Keratinocyte (primary cell): Measurements from ENCODE around the gene MAP3K5. TPM values are rescaled to one million over a fixed set of nuclear protein-coding genes. Genes with fewer than 3 reads are reported as not detected.

Experiments
- DNase-seq: peaks from one replicate; pipeline ENCODE4 v3.0.0-alpha.2; 2011; ENCODE audit warnings: low read depth, missing footprints, low spot score
- FAIRE-seq: peaks from 2 replicates; lab custom pipeline; 2011; peaks lifted over from hg19 to GRCh38; lab: Jason Lieb, UNC
- H2AFZ ChIP-seq: 2 replicates; pipeline ENCODE4 v1.6.0; 2012; ENCODE audit warnings: low read length, control low read depth, inconsistent platforms; ENCODE audit not compliant: control insufficient read depth
- H3K27ac ChIP-seq: 2 replicates; pipeline ENCODE4 v1.5.1; 2011; ENCODE audit warnings: low read length; ENCODE audit not compliant: control insufficient read depth, insufficient read depth
- H3K27me3 ChIP-seq: 3 replicates; pipeline ENCODE4 v1.6.0; 2011; ENCODE audit warnings: low read length; ENCODE audit not compliant: control insufficient read depth, insufficient read depth; ENCODE audit errors: extremely low read depth
- H3K36me3 ChIP-seq, 2 experiments: 2 replicates in 1 of 2; 3 replicates in 1 of 2; pipeline ENCODE4 v1.5.1; 2011; ENCODE audit warnings: low read length in 2 of 2, mild to moderate bottlenecking in 1 of 2; ENCODE audit not compliant: control insufficient read depth in 2 of 2, insufficient read depth in 2 of 2; ENCODE audit errors: extremely low read depth in 1 of 2
- H3K4me1 ChIP-seq: 3 replicates; pipeline ENCODE4 v1.5.1; 2011; ENCODE audit warnings: low read length; ENCODE audit not compliant: control insufficient read depth, insufficient read depth; ENCODE audit errors: extremely low read depth
- H3K4me2 ChIP-seq: 3 replicates; pipeline ENCODE4 v1.6.0; 2011; ENCODE audit warnings: low read depth, low read length; ENCODE audit not compliant: control insufficient read depth, insufficient read depth; ENCODE audit errors: extremely low read depth
- H3K4me3 ChIP-seq, 3 experiments: fragments of 200-600 bp in 1 of 3; sonication (generic) in 1 of 3; 2 replicates in 2 of 3; 3 replicates in 1 of 3; pipeline ENCODE4 v1.5.1; 2011 to 2016; ENCODE audit warnings: low read length in 3 of 3, mild to moderate bottlenecking in 3 of 3, control low read depth in 2 of 3, inconsistent platforms in 1 of 3, low read depth in 1 of 3, mixed read lengths in 1 of 3, mixed run types in 1 of 3, moderate library complexity in 1 of 3; ENCODE audit not compliant: control insufficient read depth in 2 of 3, insufficient read depth in 2 of 3; ENCODE audit errors: extremely low read depth in 1 of 3
- H3K79me2 ChIP-seq: 2 replicates; pipeline ENCODE4 v1.6.0; 2012; ENCODE audit warnings: low read length; ENCODE audit not compliant: control insufficient read depth, insufficient read depth
- H3K9ac ChIP-seq: 3 replicates; pipeline ENCODE4 v1.6.0; 2011; ENCODE audit warnings: low read length; ENCODE audit not compliant: control insufficient read depth, insufficient read depth; ENCODE audit errors: extremely low read depth
- H3K9me1 ChIP-seq: 3 replicates; pipeline ENCODE4 v1.6.0; 2011; ENCODE audit warnings: low read length; ENCODE audit not compliant: control insufficient read depth, insufficient read depth; ENCODE audit errors: extremely low read depth
- H3K9me3 ChIP-seq: 2 replicates; pipeline ENCODE4 v1.5.1; 2012; ENCODE audit warnings: low read depth, low read length; ENCODE audit not compliant: control insufficient read depth
- H4K20me1 ChIP-seq: 3 replicates; pipeline ENCODE4 v1.6.0; 2011; ENCODE audit warnings: low read length; ENCODE audit not compliant: control insufficient read depth, insufficient read depth; ENCODE audit errors: extremely low read depth
- EZH2 ChIP-seq: IDR thresholded peaks from one replicate; pipeline ENCODE4 v1.6.1; 2012; ENCODE audit warnings: inconsistent platforms, mild to moderate bottlenecking, low read length, moderate library complexity
- dilution Hi-C: fragments of 300-500 bp; cut with MboI; formaldehyde crosslinking; loops from one replicate; pipeline ENCODE4 v1.7.0; 2020; ENCODE audit warnings: low sequenced_read_pairs; ENCODE audit not compliant: extremely low pct_ligation_motif_present
- polyA minus RNA-seq, 3 experiments: library from RNA; depleted of rRNA, polyadenylated mRNA; stranded (reverse); fragments of >200 nt; gene quantifications; 1 replicate in 1 of 3; 2 replicates in 1 of 3; 3 replicates in 1 of 3; pipeline ENCODE4 v1.2.3, GENCODE V29; 2011
- polyA plus RNA-seq, 5 experiments: library from polyadenylated mRNA; depleted of rRNA in 3 of 5; stranded (reverse) in 3 of 5; stranded (forward) in 1 of 5; unstranded in 1 of 5; fragments of >200 nt; gene quantifications; 1 replicate in 1 of 5; 2 replicates in 3 of 5; 3 replicates in 1 of 5; pipeline versions ENCODE4 v1.2.1 to v1.2.3, GENCODE V29; 2011 to 2012; ENCODE audit warnings: missing spikeins in 2 of 5, low read depth in 1 of 5, low replicate concordance in 1 of 5
- TF ChIP-seq, protein P1 (sequence below), 3 experiments: IDR thresholded peaks in 1 of 3; conservative IDR thresholded peaks in 1 of 3; optimal IDR thresholded peaks in 1 of 3; 2 replicates in 2 of 3; 3 replicates in 1 of 3; pipeline versions ENCODE3 to v1.5.1; 2011; ENCODE audit warnings: low read length in 3 of 3, mild to moderate bottlenecking in 3 of 3, moderate library complexity in 2 of 3, control low read depth in 1 of 3, inconsistent platforms in 1 of 3; ENCODE audit not compliant: insufficient read depth in 2 of 3; ENCODE audit errors: extremely low read depth in 1 of 3

MAP3K5 gene, protein sequence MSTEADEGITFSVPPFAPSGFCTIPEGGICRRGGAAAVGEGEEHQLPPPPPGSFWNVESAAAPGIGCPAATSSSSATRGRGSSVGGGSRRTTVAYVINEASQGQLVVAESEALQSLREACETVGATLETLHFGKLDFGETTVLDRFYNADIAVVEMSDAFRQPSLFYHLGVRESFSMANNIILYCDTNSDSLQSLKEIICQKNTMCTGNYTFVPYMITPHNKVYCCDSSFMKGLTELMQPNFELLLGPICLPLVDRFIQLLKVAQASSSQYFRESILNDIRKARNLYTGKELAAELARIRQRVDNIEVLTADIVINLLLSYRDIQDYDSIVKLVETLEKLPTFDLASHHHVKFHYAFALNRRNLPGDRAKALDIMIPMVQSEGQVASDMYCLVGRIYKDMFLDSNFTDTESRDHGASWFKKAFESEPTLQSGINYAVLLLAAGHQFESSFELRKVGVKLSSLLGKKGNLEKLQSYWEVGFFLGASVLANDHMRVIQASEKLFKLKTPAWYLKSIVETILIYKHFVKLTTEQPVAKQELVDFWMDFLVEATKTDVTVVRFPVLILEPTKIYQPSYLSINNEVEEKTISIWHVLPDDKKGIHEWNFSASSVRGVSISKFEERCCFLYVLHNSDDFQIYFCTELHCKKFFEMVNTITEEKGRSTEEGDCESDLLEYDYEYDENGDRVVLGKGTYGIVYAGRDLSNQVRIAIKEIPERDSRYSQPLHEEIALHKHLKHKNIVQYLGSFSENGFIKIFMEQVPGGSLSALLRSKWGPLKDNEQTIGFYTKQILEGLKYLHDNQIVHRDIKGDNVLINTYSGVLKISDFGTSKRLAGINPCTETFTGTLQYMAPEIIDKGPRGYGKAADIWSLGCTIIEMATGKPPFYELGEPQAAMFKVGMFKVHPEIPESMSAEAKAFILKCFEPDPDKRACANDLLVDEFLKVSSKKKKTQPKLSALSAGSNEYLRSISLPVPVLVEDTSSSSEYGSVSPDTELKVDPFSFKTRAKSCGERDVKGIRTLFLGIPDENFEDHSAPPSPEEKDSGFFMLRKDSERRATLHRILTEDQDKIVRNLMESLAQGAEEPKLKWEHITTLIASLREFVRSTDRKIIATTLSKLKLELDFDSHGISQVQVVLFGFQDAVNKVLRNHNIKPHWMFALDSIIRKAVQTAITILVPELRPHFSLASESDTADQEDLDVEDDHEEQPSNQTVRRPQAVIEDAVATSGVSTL (N-terminal part only)
- polyA plus RNA-seq (2.5 to 3.4 TPM (median 2.5 TPM) in 3 replicates), polyA minus RNA-seq (1.2 to 5.5 TPM (median 2.8 TPM) in 3 replicates)
- polyA plus RNA-seq (2011; ENCODE audit: low read depth), result 2.5 TPM
- 1.5 and 2.4 TPM in 2 replicates for polyA plus RNA-seq (2011; cell fraction: cytosol; rRNA removed)
- 3.5 TPM in 2 replicates for polyA plus RNA-seq (2011; cell fraction: nucleus; rRNA removed)
- polyA plus RNA-seq (2012; ENCODE audit: low replicate concordance), result 2.4 and 2.9 TPM in 2 replicates
- polyA minus RNA-seq (2011; cell fraction: cytosol; rRNA and poly(A)+ RNA removed), result 2.3 TPM
- polyA minus RNA-seq (2011; cell fraction: nucleus; rRNA and poly(A)+ RNA removed), result 3.4 and 5.9 TPM in 2 replicates

DNA sequence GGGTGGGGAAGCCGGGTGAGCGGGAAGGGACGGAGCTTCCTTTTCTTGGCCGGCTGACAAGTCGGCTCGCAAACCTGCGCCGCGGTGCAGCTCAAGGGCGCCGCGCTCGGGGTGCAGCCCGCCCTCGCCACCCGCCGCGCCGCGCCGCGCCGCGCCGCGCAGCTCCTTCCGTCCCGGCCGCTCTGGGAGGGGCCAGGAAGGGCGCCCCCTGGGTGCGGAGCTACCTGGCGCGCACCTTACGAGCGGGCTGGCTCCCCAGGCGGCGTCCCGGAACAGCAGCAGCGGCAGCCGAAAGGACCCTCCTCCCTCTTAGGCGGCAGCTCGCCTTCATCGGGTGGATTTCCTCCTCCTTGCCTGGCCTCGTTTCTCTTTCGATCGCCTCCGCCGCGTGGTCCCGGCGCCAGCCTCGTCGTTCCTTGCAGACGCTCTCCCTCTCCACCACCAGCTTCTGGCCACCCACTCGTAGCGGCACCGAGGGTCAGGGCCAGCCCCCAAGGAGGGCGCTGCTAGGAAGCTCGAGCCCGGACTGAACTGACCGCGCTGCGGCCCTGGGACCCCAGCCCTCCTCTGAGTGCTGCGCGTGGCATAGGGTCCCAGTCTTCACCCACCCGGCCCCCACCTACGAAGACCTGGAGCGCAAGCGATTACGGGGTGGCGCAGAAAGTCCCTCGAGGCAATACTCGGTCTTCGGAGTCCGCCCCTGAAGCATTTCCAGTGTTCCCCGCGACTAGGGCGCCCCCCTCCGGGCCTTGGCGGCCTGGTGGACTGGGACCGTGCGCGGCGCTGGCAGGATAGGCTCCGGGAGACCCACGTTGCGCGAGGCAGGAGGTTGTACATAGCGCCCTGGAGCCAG is at the start of gene MAP3K5:
Gene MAP3K5 (minus strand): TSS at position 68 of the 853 bp plus-strand sequence. CDS start 320 bp downstream, outside the sequence.
- H4K20me1 ChIP-seq, result no peaks in the 10 kb centered on the region
- TF ChIP-seq, protein P1, sequence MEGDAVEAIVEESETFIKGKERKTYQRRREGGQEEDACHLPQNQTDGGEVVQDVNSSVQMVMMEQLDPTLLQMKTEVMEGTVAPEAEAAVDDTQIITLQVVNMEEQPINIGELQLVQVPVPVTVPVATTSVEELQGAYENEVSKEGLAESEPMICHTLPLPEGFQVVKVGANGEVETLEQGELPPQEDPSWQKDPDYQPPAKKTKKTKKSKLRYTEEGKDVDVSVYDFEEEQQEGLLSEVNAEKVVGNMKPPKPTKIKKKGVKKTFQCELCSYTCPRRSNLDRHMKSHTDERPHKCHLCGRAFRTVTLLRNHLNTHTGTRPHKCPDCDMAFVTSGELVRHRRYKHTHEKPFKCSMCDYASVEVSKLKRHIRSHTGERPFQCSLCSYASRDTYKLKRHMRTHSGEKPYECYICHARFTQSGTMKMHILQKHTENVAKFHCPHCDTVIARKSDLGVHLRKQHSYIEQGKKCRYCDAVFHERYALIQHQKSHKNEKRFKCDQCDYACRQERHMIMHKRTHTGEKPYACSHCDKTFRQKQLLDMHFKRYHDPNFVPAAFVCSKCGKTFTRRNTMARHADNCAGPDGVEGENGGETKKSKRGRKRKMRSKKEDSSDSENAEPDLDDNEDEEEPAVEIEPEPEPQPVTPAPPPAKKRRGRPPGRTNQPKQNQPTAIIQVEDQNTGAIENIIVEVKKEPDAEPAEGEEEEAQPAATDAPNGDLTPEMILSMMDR (optimal IDR thresholded peaks at IDR 0.05 in 1 of 3, IDR thresholded peaks at IDR 0.05 in 1 of 3, conservative IDR thresholded peaks at IDR 0.05 in 1 of 3; ENCODE audit: extremely low read depth in 1 of 3, insufficient read depth in 2 of 3, low read length in 3 of 3), result peak; percentile 64 to 90 (median 89)
- no peak for TF ChIP-seq EZH2
- H3K27me3 ChIP-seq, result no peaks in the 10 kb centered on the region
- H3K27ac ChIP-seq, result peak within 1 kb of the TSS; percentile 85
- no peaks in the 10 kb centered on the region for H3K36me3 ChIP-seq
- FAIRE-seq (no peak), DNase-seq (peak; percentile 15)
- H3K4me3 ChIP-seq, result peak within 1 kb of the TSS; percentile 85 to 93 (median 92)
- H3K9me3 ChIP-seq, result no peaks in the 10 kb centered on the region
- no peaks in the 10 kb centered on the region for H3K9me1 ChIP-seq
- peak within 1 kb of the TSS; percentile 82 for H3K4me2 ChIP-seq
- peaks cover 12% of the 10 kb centered on the region for H3K79me2 ChIP-seq
- dilution Hi-C loops, result no loop called here
- peaks cover 10% of the 10 kb centered on the region for H3K4me1 ChIP-seq
- H3K9ac ChIP-seq, result peak within 1 kb of the TSS; percentile 95
- peak within 1 kb of the TSS; percentile 100 for H2AFZ ChIP-seq
